Measurements from ENCODE around the gene FAM174A.

The FAM174A gene

GRCh38 chr5:100517301-100517974, 17.7 kb upstream of the FAM174A start:
- DNase-seq (ENCODE audit: insufficient read length, low spot score): no peak
- FAIRE-seq: no peak
- TF ChIP-seq CTCF (IDR thresholded peaks at IDR 0.05; ENCODE audit: insufficient read depth, missing control alignments): no peak

- no peak for TF ChIP-seq CTCF (IDR thresholded peaks at IDR 0.05; ENCODE audit: insufficient read depth, missing control alignments)
- DNase-seq (ENCODE audit: insufficient read length, low spot score) (no peak), FAIRE-seq (no peak)
Observed at GRCh38 chr5:100518377-100518776, 16.8 kb upstream of the FAM174A start.

GRCh38 chr5:100519075-100519474, 16.1 kb upstream of the FAM174A start:
- DNase-seq (ENCODE audit: insufficient read length, low spot score) (no peak), FAIRE-seq (no peak)
- no peak for TF ChIP-seq CTCF (IDR thresholded peaks at IDR 0.05; ENCODE audit: insufficient read depth, missing control alignments)

GRCh38 chr5:100520348-100520747, 14.8 kb upstream of the FAM174A start:
- TF ChIP-seq CTCF (IDR thresholded peaks at IDR 0.05; ENCODE audit: insufficient read depth, missing control alignments): no peak
- DNase-seq (ENCODE audit: insufficient read length, low spot score) (no peak), FAIRE-seq (no peak)

GRCh38 chr5:100537946-100538345, 2.8 kb downstream of the FAM174A start:
- FAIRE-seq (no peak), DNase-seq (ENCODE audit: insufficient read length, low spot score) (no peak)
- no peak for TF ChIP-seq CTCF (IDR thresholded peaks at IDR 0.05; ENCODE audit: insufficient read depth, missing control alignments)

GRCh38 chr5:100539519-100539918, 4.3 kb downstream of the FAM174A start:
- FAIRE-seq (no peak), DNase-seq (ENCODE audit: insufficient read length, low spot score) (no peak)
- TF ChIP-seq CTCF (IDR thresholded peaks at IDR 0.05; ENCODE audit: insufficient read depth, missing control alignments): no peak

- DNase-seq (ENCODE audit: insufficient read length, low spot score) (no peak), FAIRE-seq (no peak)
- no peak for TF ChIP-seq CTCF (IDR thresholded peaks at IDR 0.05; ENCODE audit: insufficient read depth, missing control alignments)
Observed at GRCh38 chr5:100542086-100542485, 6.9 kb downstream of the FAM174A start.

Data from D721Med (cell line).